H1 (cell line): ENCODE measurements around the gene GRAMD1B. TPM values are rescaled to one million over a fixed set of nuclear protein-coding genes. Genes with fewer than 3 reads are reported as not detected.
A peak's percentile ranks its signal among the peaks of the same experiment; 100 is the strongest.

Experiments
- CTCF ChIA-PET: fragments of 300-600 bp; sonication (Branson Sonifier 250); formaldehyde crosslinking; loops from one replicate; lab custom pipeline; 2021; ENCODE audit not compliant: partially characterized antibody; lab: Charles Lee
- POLR2A ChIA-PET: fragments of 300-600 bp; sonication (Branson Sonifier 250); formaldehyde crosslinking; loops from one replicate; lab custom pipeline; 2021; ENCODE audit warnings: inconsistent platforms; ENCODE audit not compliant: partially characterized antibody; lab: Charles Lee
- DNase-seq, 2 experiments: peaks; one replicate each; pipeline versions ENCODE4 v3.0.0 to v3.0.0-alpha.2; 2010 to 2022; ENCODE audit warnings: low spot score in 2 of 2, low read depth in 1 of 2, mixed read lengths in 1 of 2
- FAIRE-seq: peaks from 2 replicates; lab custom pipeline; 2011; peaks lifted over from hg19 to GRCh38; lab: Jason Lieb, UNC
- H2AFZ ChIP-seq: 2 replicates; pipeline ENCODE4 v1.8.1; 2012; ENCODE audit warnings: low read length, inconsistent platforms
- H2AK5ac ChIP-seq: 2 replicates; pipeline ENCODE4 v1.6.1; 2013; ENCODE audit warnings: low read depth, low read length
- H2BK120ac ChIP-seq: replicated peaks from 2 replicates; pipeline ENCODE3; 2013; ENCODE audit warnings: low read depth, low read length, inconsistent platforms
- H2BK12ac ChIP-seq: 2 replicates; pipeline ENCODE4 v1.6.1; 2013; ENCODE audit warnings: low read depth, low read length
- H2BK15ac ChIP-seq: 2 replicates; pipeline ENCODE4 v1.6.1; 2013; ENCODE audit warnings: low read length
- H2BK20ac ChIP-seq: 2 replicates; pipeline ENCODE4 v1.6.1; 2013; ENCODE audit warnings: low read length
- H2BK5ac ChIP-seq: 2 replicates; pipeline ENCODE4 v1.6.1; 2013; ENCODE audit warnings: low read depth, low read length
- H3K14ac ChIP-seq: 2 replicates; pipeline ENCODE4 v1.6.1; 2013; ENCODE audit warnings: inconsistent platforms; ENCODE audit not compliant: insufficient read length
- H3K18ac ChIP-seq: 2 replicates; pipeline ENCODE4 v1.6.1; 2013; ENCODE audit warnings: low read length; ENCODE audit errors: extremely low read depth
- H3K23ac ChIP-seq: 2 replicates; pipeline ENCODE4 v1.6.1; 2013; ENCODE audit warnings: inconsistent platforms; ENCODE audit not compliant: insufficient read length
- H3K23me2 ChIP-seq: 2 replicates; pipeline ENCODE4 v1.6.1; 2013; ENCODE audit warnings: low read depth, low read length
- H3K27ac ChIP-seq: 2 replicates; pipeline ENCODE4 v1.6.1; 2011; ENCODE audit warnings: low read depth, low read length, inconsistent platforms
- H3K27me3 ChIP-seq, 4 experiments: replicated peaks in 1 of 4; 1 replicate in 1 of 4; 2 replicates in 3 of 4; pipeline versions ENCODE4 v1.6.1 to v1.8.1; 2011 to 2013; ENCODE audit warnings: low read length in 3 of 4, mild to moderate bottlenecking in 3 of 4, inconsistent platforms in 2 of 4, mixed read lengths in 2 of 4, moderate library complexity in 1 of 4; ENCODE audit not compliant: control insufficient read depth in 3 of 4, insufficient read depth in 3 of 4; ENCODE audit errors: extremely low read depth in 1 of 4
- H3K36me3 ChIP-seq, 4 experiments: 2 replicates each; pipeline versions ENCODE4 v1.6.1 to v1.8.1; 2011 to 2013; ENCODE audit warnings: mild to moderate bottlenecking in 4 of 4, low read length in 3 of 4, moderate library complexity in 2 of 4, control low read depth in 1 of 4, inconsistent platforms in 1 of 4; ENCODE audit not compliant: insufficient read depth in 4 of 4, control insufficient read depth in 2 of 4
- H3K4ac ChIP-seq: replicated peaks from 2 replicates; pipeline ENCODE3; 2013; ENCODE audit warnings: low read length, low read depth, mixed read lengths, inconsistent platforms; ENCODE audit not compliant: insufficient read length
- H3K4me1 ChIP-seq, 4 experiments: replicated peaks in 1 of 4; 1 replicate in 1 of 4; 2 replicates in 3 of 4; pipeline versions ENCODE4 v1.6.1 to v1.8.1; 2011 to 2013; ENCODE audit warnings: low read length in 3 of 4, inconsistent platforms in 2 of 4, mixed read lengths in 1 of 4; ENCODE audit not compliant: insufficient read depth in 4 of 4, control insufficient read depth in 3 of 4
- H3K4me2 ChIP-seq, 2 experiments: 2 replicates each; pipeline versions ENCODE4 v1.6.1 to v1.8.1; 2011 to 2013; ENCODE audit warnings: low read depth in 2 of 2, low read length in 2 of 2, control low read depth in 1 of 2, inconsistent platforms in 1 of 2, mild to moderate bottlenecking in 1 of 2; ENCODE audit not compliant: insufficient read depth in 1 of 2
- H3K4me3 ChIP-seq, 4 experiments: fragments of 200-600, 300-600 bp in 1 of 4; sonication (generic), shearing (Covaris generic), sonication (Bioruptor Twin) in 1 of 4; 2 replicates each; pipeline versions ENCODE4 v1.5.1 to v1.8.1; 2011 to 2016; ENCODE audit warnings: low read length in 4 of 4, low read depth in 3 of 4, control low read depth in 2 of 4, inconsistent platforms in 2 of 4, mild to moderate bottlenecking in 2 of 4, mixed read lengths in 1 of 4, moderate library complexity in 1 of 4; ENCODE audit not compliant: insufficient read depth in 2 of 4; ENCODE audit errors: extremely low read depth in 1 of 4
- H3K56ac ChIP-seq: replicated peaks from 2 replicates; pipeline ENCODE3; 2013; ENCODE audit warnings: low read depth, mild to moderate bottlenecking, mixed read lengths, low read length, inconsistent platforms; ENCODE audit not compliant: insufficient read length
- H3K79me1 ChIP-seq: 2 replicates; pipeline ENCODE4 v1.6.1; 2013; ENCODE audit warnings: low read depth, low read length, control low read depth
- H3K79me2 ChIP-seq, 2 experiments: 2 replicates each; pipeline versions ENCODE4 v1.6.1 to v1.8.1; 2012 to 2013; ENCODE audit warnings: low read length in 2 of 2, mild to moderate bottlenecking in 2 of 2, inconsistent platforms in 1 of 2; ENCODE audit not compliant: insufficient read depth in 2 of 2, control insufficient read depth in 1 of 2
- H3K9ac ChIP-seq, 4 experiments: replicated peaks in 1 of 4; 1 replicate in 1 of 4; 2 replicates in 3 of 4; pipeline versions ENCODE4 v1.6.1 to v1.8.1; 2011 to 2013; ENCODE audit warnings: low read depth in 3 of 4, low read length in 3 of 4, control low read depth in 2 of 4, mild to moderate bottlenecking in 2 of 4, moderate library complexity in 2 of 4, inconsistent platforms in 1 of 4; ENCODE audit errors: extremely low read depth in 1 of 4
- H3K9me3 ChIP-seq, 2 experiments: 2 replicates each; pipeline versions ENCODE4 v1.6.1 to v1.8.1; 2012 to 2013; ENCODE audit warnings: mild to moderate bottlenecking in 2 of 2, moderate library complexity in 2 of 2, control low read depth in 1 of 2, inconsistent platforms in 1 of 2, low read depth in 1 of 2, low read length in 1 of 2, mixed read lengths in 1 of 2; ENCODE audit not compliant: insufficient read depth in 2 of 2
- H4K20me1 ChIP-seq, 2 experiments: replicated peaks in 1 of 2; 2 replicates each; pipeline versions ENCODE3 to v1.8.1; 2011 to 2013; ENCODE audit warnings: inconsistent platforms in 2 of 2, low read length in 2 of 2, mild to moderate bottlenecking in 1 of 2; ENCODE audit not compliant: insufficient read depth in 2 of 2, control insufficient read depth in 1 of 2
- H4K5ac ChIP-seq: 2 replicates; pipeline ENCODE4 v1.6.1; 2013; ENCODE audit warnings: low read length, low read depth, mixed read lengths, inconsistent platforms; ENCODE audit not compliant: insufficient read length
- H4K8ac ChIP-seq: 2 replicates; pipeline ENCODE4 v1.8.0; 2013; ENCODE audit warnings: mild to moderate bottlenecking, moderate library complexity, low read length, inconsistent platforms; ENCODE audit not compliant: insufficient read depth; ENCODE audit errors: extremely low read depth
- H4K91ac ChIP-seq: replicated peaks from 2 replicates; pipeline ENCODE3; 2013; ENCODE audit warnings: low read length, mixed read lengths, inconsistent platforms; ENCODE audit not compliant: insufficient read length
- ATF3 ChIP-seq: IDR thresholded peaks from 2 replicates; pipeline ENCODE4 v1.6.1; 2011; ENCODE audit warnings: low read depth, mild to moderate bottlenecking, low read length; ENCODE audit not compliant: insufficient read depth
- EP300 ChIP-seq, 2 experiments: IDR thresholded peaks; 1 replicate in 1 of 2; 2 replicates in 1 of 2; pipeline ENCODE4 v1.6.1; 2011 to 2012; ENCODE audit warnings: low read depth in 2 of 2, low read length in 2 of 2, mild to moderate bottlenecking in 2 of 2, borderline replicate concordance in 1 of 2, inconsistent platforms in 1 of 2, moderate library complexity in 1 of 2
- GABPA ChIP-seq: IDR thresholded peaks from 2 replicates; pipeline ENCODE4 v1.6.1; 2011; ENCODE audit warnings: mild to moderate bottlenecking, low read length, moderate library complexity, borderline replicate concordance; ENCODE audit not compliant: insufficient read depth
- MAX ChIP-seq: IDR thresholded peaks from 2 replicates; pipeline ENCODE4 v1.6.1; 2012; ENCODE audit warnings: inconsistent platforms
- RAD21 ChIP-seq, 2 experiments: IDR thresholded peaks in 1 of 2; conservative IDR thresholded peaks in 1 of 2; 2 replicates each; pipeline ENCODE4 v1.6.1; 2011; ENCODE audit warnings: low read depth in 2 of 2, low read length in 2 of 2, improper control_type of control experiment in 1 of 2, inconsistent platforms in 1 of 2, mild to moderate bottlenecking in 1 of 2, moderate library complexity in 1 of 2
- RXRA ChIP-seq: IDR thresholded peaks from 2 replicates; pipeline ENCODE4 v1.6.1; 2011; ENCODE audit warnings: low read depth, mild to moderate bottlenecking, low read length, moderate library complexity; ENCODE audit not compliant: insufficient read depth
- SIX5 ChIP-seq: IDR thresholded peaks from 2 replicates; pipeline ENCODE4 v1.6.1; 2011; ENCODE audit warnings: mild to moderate bottlenecking, low read depth, low read length
- USF2 ChIP-seq: IDR thresholded peaks from 2 replicates; pipeline ENCODE4 v1.6.1; 2011; ENCODE audit warnings: low read length, improper control_type of control experiment
- YY1 ChIP-seq: IDR thresholded peaks from 2 replicates; pipeline ENCODE4 v1.6.1; 2011; ENCODE audit warnings: low read depth, mild to moderate bottlenecking, low read length
- WGBS, 2 experiments: shearing (Covaris generic) in 1 of 2; methylation state at CpG; one replicate each; pipeline versions ENCODE4 v1.1.6 to v1.1.7; 2013 to 2015; ENCODE audit warnings: low lambda C conversion rate in 2 of 2, mixed read lengths in 2 of 2, inconsistent platforms in 1 of 2, low coverage in 1 of 2, missing lambda C conversion rate in 1 of 2; ENCODE audit not compliant: insufficient replicate concordance in 2 of 2, insufficient coverage in 1 of 2, insufficient read length in 1 of 2; ENCODE audit errors: extremely low coverage in 1 of 2, missing lambda C conversion rate in 1 of 2; 5-methylcytosine and 5-hydroxymethylcytosine counted together
- polyA plus RNA-seq, 7 experiments: library from polyadenylated mRNA; depleted of rRNA in 3 of 7; stranded (reverse) in 5 of 7; unstranded in 2 of 7; fragments of >200 nt in 5 of 7; fragments of 200-250 nt in 2 of 7; gene quantifications; 1 replicate in 5 of 7; 2 replicates in 1 of 7; 4 replicates in 1 of 7; pipeline versions ENCODE4 v1.2.1 to v1.2.3, GENCODE V29; 2011 to 2013; ENCODE audit warnings: missing spikeins in 2 of 7, mixed read lengths in 2 of 7
- total RNA-seq: library from RNA; stranded (reverse); fragmentation: NEBNext Ultra II Directional; extraction: Animal tissue kit (Norgen Biotek cat#: 25700); gene quantifications from 2 replicates; pipeline ENCODE4 v1.2.1, GENCODE V29; 2021

The GRAMD1B gene
- total and polyA plus RNA-seq, 2 of the 8 experiments (the other 6 are each of a cell fraction or from before 2014, with no cell fraction given): 10.1 to 21.2 TPM

- no peaks in the 10 kb centered on the region for H3K36me3 ChIP-seq
- H3K56ac ChIP-seq: no peak overlapping the region
- ChIA-PET CTCF (interaction anchor here (0.5 to 4.9 kb wide), 51 partner anchors 8 to 435 kb away, joined by 3 to 74 read pairs (median 5); no protein-coding TSS in a partner anchor), POLR2A (interaction anchor here (0.9 kb wide), 1 partner anchor 71 kb away, joined by 4 read pairs; no protein-coding TSS in a partner anchor)
- H3K18ac ChIP-seq: no peak overlapping the region
- peaks cover 2 to 15% (median 8%) of the 10 kb centered on the region in 4 experiments; a peak in 6 of 7 replicates for H3K4me1 ChIP-seq
- no peak overlapping the region for H3K23ac ChIP-seq
- no peak overlapping the region for H2BK5ac ChIP-seq
- WGBS, 2 experiments: 39% methylated on average over 5 of the region's 5 CpGs; no CpG with 5 or more reads in 1 of the 2 experiments
- H4K20me1 ChIP-seq: peaks cover 0 to 2% of the 10 kb centered on the region in 2 experiments
- no peak overlapping the region for H4K91ac ChIP-seq
- no peak overlapping the region for H2BK120ac ChIP-seq
- H3K4me3 ChIP-seq: no peak overlapping the region
- no peak overlapping the region; the same call in 1 of the 2 replicates for H2BK12ac ChIP-seq
- peak in 1 of 2 experiments; percentile 62 for DNase-seq
- no peak overlapping the region for H2BK20ac ChIP-seq
- no peak overlapping the region for H2AK5ac ChIP-seq
- no peak overlapping the region for H2AFZ ChIP-seq
- H3K27me3 ChIP-seq: no peaks in the 10 kb centered on the region; a peak in 1 of 7 replicates
- no peaks in the 10 kb centered on the region; the same call in 1 of the 2 replicates for H3K79me1 ChIP-seq
- H3K9ac ChIP-seq: no peak overlapping the region
- H3K27ac ChIP-seq: no peak overlapping the region
- no peak overlapping the region for H3K4ac ChIP-seq
- peaks cover 0 to 3% of the 10 kb centered on the region in 2 experiments; a peak in 1 of 4 replicates for H3K79me2 ChIP-seq
- no peaks in the 10 kb centered on the region for H3K23me2 ChIP-seq
- H3K14ac ChIP-seq: no peak overlapping the region
- H2BK15ac ChIP-seq: 0 out of 2 replicates have a peak overlapping the region, but pooled peaks have one; percentile 31
- H4K5ac ChIP-seq: no peak overlapping the region
- H4K8ac ChIP-seq: no peak overlapping the region
- H3K4me2 ChIP-seq: no peak overlapping the region
- no peaks in the 10 kb centered on the region for H3K9me3 ChIP-seq
- peak; percentile 93 for FAIRE-seq
- TF ChIP-seq USF2 (no peak), MAX (no peak), EP300 (IDR thresholded peaks at IDR 0.05; ENCODE audit: borderline replicate concordance in 1 of 2, low read depth in 2 of 2, low read length in 2 of 2) (no peak), SIX5 (no peak), RAD21 (IDR thresholded peaks at IDR 0.05 in 1 of 2, conservative IDR thresholded peaks at IDR 0.05 in 1 of 2; ENCODE audit: low read depth in 2 of 2, low read length in 2 of 2) (peak; percentile 89 to 96), ATF3 (no peak), GABPA (no peak), YY1 (peak; percentile 34; the same call in 1 of the 2 replicates), RXRA (no peak)
These were observed 48.4 kb downstream of the GRAMD1B start for GRCh38 chr11:123478352-123478987.
